ENCODE data around the gene GPR137B. TPM values are rescaled to one million over a fixed set of nuclear protein-coding genes. Genes with fewer than 3 reads are reported as not detected.

Gene GPR137B
- total RNA-seq, 6 experiments from 2014 or later, result 4.3 to 22.2 (median 7.6) TPM

DNA sequence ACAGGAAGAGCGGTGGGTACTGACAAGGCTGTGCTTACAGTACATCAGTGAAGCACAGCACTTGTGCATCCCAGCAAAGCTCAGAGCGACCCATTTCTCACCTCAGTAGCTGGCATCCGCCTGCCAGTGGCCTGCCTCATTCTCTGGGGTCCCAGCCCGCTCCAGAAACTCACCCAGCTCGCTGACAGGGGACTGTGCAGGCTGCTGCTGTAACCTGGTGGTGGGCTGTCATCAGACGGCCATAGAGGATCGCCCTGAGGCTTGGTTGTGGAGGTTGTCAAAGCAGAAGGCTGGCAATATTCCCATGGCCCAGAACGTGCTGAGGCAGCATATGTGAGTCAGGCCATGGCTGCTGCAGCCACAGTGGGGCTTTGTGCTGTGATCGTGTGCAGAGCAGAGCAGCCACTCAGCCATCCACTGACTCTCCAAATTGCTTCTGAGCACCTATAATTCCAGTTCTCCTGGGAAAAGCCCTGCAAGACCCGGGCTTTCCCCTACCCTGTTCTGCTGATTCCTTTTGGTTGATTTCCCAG lies 13.6 kb upstream of the GPR137B start:
- DNase-seq, result no peak
- Histone ChIP-seq H3K4me1 (no peaks in the 10 kb centered on the region), H3K36me3 (no peaks in the 10 kb centered on the region), H3K27ac (no peak overlapping the region), H3K9me3 (no peaks in the 10 kb centered on the region), H3K27me3 (no peaks in the 10 kb centered on the region), H3K4me3 (no peak overlapping the region)
- intact Hi-C loops (cut with DNase I), result no loop called here
- ATAC-seq, result no peak
- TF ChIP-seq, protein P1, sequence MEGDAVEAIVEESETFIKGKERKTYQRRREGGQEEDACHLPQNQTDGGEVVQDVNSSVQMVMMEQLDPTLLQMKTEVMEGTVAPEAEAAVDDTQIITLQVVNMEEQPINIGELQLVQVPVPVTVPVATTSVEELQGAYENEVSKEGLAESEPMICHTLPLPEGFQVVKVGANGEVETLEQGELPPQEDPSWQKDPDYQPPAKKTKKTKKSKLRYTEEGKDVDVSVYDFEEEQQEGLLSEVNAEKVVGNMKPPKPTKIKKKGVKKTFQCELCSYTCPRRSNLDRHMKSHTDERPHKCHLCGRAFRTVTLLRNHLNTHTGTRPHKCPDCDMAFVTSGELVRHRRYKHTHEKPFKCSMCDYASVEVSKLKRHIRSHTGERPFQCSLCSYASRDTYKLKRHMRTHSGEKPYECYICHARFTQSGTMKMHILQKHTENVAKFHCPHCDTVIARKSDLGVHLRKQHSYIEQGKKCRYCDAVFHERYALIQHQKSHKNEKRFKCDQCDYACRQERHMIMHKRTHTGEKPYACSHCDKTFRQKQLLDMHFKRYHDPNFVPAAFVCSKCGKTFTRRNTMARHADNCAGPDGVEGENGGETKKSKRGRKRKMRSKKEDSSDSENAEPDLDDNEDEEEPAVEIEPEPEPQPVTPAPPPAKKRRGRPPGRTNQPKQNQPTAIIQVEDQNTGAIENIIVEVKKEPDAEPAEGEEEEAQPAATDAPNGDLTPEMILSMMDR (IDR thresholded peaks at IDR 0.05), result no peak
- no peak for TF ChIP-seq POLR2A (IDR thresholded peaks at IDR 0.05)
- WGBS (ENCODE audit: insufficient coverage, low coverage, low lambda C conversion rate, missing lambda C conversion rate), result 80% methylated on average over 3 of the region's 10 CpGs

GRCh38 chr1:236129306-236129705 lies 13.0 kb upstream of the GPR137B start:
- TF ChIP-seq, protein P1 (IDR thresholded peaks at IDR 0.05), result no peak
- TF ChIP-seq POLR2A (IDR thresholded peaks at IDR 0.05), result no peak
- ATAC-seq (no peak), DNase-seq (no peak)
- H3K4me1 ChIP-seq, result no peaks in the 10 kb centered on the region
- intact Hi-C loops (cut with DNase I), result no loop called here
- no peak overlapping the region for H3K4me3 ChIP-seq
- no peaks in the 10 kb centered on the region for H3K9me3 ChIP-seq
- H3K27ac ChIP-seq, result no peak overlapping the region
- H3K36me3 ChIP-seq, result no peaks in the 10 kb centered on the region
- H3K27me3 ChIP-seq, result no peaks in the 10 kb centered on the region
- WGBS (ENCODE audit: insufficient coverage, low coverage, low lambda C conversion rate, missing lambda C conversion rate), result 79% methylated on average over 5 of the region's 5 CpGs

- no peaks in the 10 kb centered on the region for H3K4me1 ChIP-seq
- H3K36me3 ChIP-seq, result no peaks in the 10 kb centered on the region
- H3K4me3 ChIP-seq, result no peak overlapping the region
- no peaks in the 10 kb centered on the region for H3K27me3 ChIP-seq
- H3K27ac ChIP-seq, result no peak overlapping the region
- no peak for DNase-seq
- 78% methylated on average over 3 of the region's 3 CpGs for WGBS (ENCODE audit: insufficient coverage, low coverage, low lambda C conversion rate, missing lambda C conversion rate)
- no peaks in the 10 kb centered on the region for H3K9me3 ChIP-seq
- no peak for ATAC-seq
- TF ChIP-seq POLR2A (IDR thresholded peaks at IDR 0.05), result no peak
- TF ChIP-seq, protein P1 (IDR thresholded peaks at IDR 0.05), result no peak
- intact Hi-C loops (cut with DNase I), result no loop called here
Measured at GRCh38 chr1:236130372-236130771, 12.0 kb upstream of the GPR137B start.

DNA sequence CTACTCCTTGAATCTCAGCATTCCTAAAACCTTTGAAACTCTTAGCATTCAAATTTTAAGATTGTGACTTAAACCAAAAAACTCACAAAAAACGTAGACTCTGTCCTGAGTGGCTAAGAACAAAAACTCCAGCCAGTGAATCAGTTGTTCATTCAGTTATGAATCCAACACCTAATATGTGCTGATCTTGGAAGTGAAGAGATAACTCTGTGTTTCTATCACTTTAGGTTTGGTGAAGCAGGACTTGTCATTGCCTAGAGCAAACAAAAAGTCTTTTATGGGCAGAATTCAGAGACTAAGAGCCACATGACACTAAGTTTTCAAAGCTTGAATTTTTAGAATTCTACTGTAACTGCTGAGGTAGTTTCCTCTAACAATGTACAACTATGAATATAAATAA lies 10.4 kb upstream of the GPR137B start:
- no peaks in the 10 kb centered on the region for H3K27me3 ChIP-seq
- no peaks in the 10 kb centered on the region for H3K4me1 ChIP-seq
- intact Hi-C loops (cut with DNase I), result no loop called here
- 79% methylated on average over 1 of the region's 1 CpG for WGBS (ENCODE audit: insufficient coverage, low coverage, low lambda C conversion rate, missing lambda C conversion rate)
- H3K36me3 ChIP-seq, result no peaks in the 10 kb centered on the region
- DNase-seq (no peak), ATAC-seq (no peak)
- no peaks in the 10 kb centered on the region for H3K9me3 ChIP-seq
- no peak overlapping the region for H3K4me3 ChIP-seq
- H3K27ac ChIP-seq, result no peak overlapping the region
- TF ChIP-seq, protein P1 (IDR thresholded peaks at IDR 0.05), result no peak
- TF ChIP-seq POLR2A (IDR thresholded peaks at IDR 0.05), result no peak

Data from right lobe of liver (tissue), 6 donors.